MCF 10A (cell line): ENCODE measurements around the gene TMCC2. TPM values are rescaled to one million over a fixed set of nuclear protein-coding genes. Genes with fewer than 3 reads are reported as not detected.

Source experiments
- BruUV-seq: library from RNA; stranded (reverse); fragments of 400-500 nt; replicated peaks from 2 replicates; lab custom pipeline; 2021; lab: Mats Ljungman, UMichigan
- CTCF ChIA-PET: fragments of 300-600 bp; sonication (Branson Sonifier 250); formaldehyde crosslinking; extraction: SDS; loops from one replicate; lab custom pipeline; 2021; ENCODE audit warnings: antibody characterized with exemption, inconsistent platforms; lab: Yijun Ruan, JAX
- POLR2A ChIA-PET: fragments of 300-600, 350-650 bp; sonication (Branson Sonifier 250); formaldehyde crosslinking; extraction: SDS; loops from one replicate; lab custom pipeline; 2020; ENCODE audit warnings: antibody characterized with exemption, inconsistent platforms; lab: Yijun Ruan, JAX
- DNase-seq: peaks from one replicate; pipeline ENCODE4 v3.0.0-alpha.2; 2018; ENCODE audit not compliant: unreplicated experiment
- H3K27ac Mint-ChIP-seq: one replicate; pipeline ENCODE4 v1.8.0; 2022; ENCODE audit warnings: mild to moderate bottlenecking, low read depth, mixed read lengths; ENCODE audit not compliant: unreplicated experiment
- H3K27me3 Mint-ChIP-seq: one replicate; pipeline ENCODE4 v1.8.0; 2022; ENCODE audit warnings: mixed read lengths; ENCODE audit not compliant: insufficient read depth, unreplicated experiment
- H3K36me3 Mint-ChIP-seq: one replicate; pipeline ENCODE4 v1.8.0; 2022; ENCODE audit warnings: mild to moderate bottlenecking, moderate library complexity, mixed read lengths; ENCODE audit not compliant: insufficient read depth, unreplicated experiment
- H3K4me1 Mint-ChIP-seq: one replicate; pipeline ENCODE4 v1.8.0; 2022; ENCODE audit warnings: mixed read lengths; ENCODE audit not compliant: insufficient read depth, unreplicated experiment
- H3K4me3 Mint-ChIP-seq: one replicate; pipeline ENCODE4 v1.8.0; 2022; ENCODE audit warnings: mild to moderate bottlenecking, moderate library complexity, mixed read lengths; ENCODE audit not compliant: unreplicated experiment
- H3K9me3 Mint-ChIP-seq: one replicate; pipeline ENCODE4 v1.8.0; 2022; ENCODE audit warnings: mixed read lengths; ENCODE audit not compliant: unreplicated experiment
- CTCF ChIP-seq: fragments of 200-600 bp; IDR thresholded peaks from one replicate; pipeline ENCODE4 v1.8.0; 2022; ENCODE audit warnings: antibody characterized with exemption, mild to moderate bottlenecking; ENCODE audit not compliant: unreplicated experiment
- intact Hi-C: fragments of 100-400 bp; cut with micrococcal nuclease; formaldehyde crosslinking; loops from 2 replicates; pipeline ENCODE4 v1.14.1; 2022
- total RNA-seq: library from RNA; stranded (reverse); gene quantifications from 2 replicates; pipeline ENCODE4 v1.2.3, GENCODE V29; 2022

The TMCC2 gene
- total RNA-seq, 1 experiment from 2014 or later, result 0.79 TPM

DNA sequence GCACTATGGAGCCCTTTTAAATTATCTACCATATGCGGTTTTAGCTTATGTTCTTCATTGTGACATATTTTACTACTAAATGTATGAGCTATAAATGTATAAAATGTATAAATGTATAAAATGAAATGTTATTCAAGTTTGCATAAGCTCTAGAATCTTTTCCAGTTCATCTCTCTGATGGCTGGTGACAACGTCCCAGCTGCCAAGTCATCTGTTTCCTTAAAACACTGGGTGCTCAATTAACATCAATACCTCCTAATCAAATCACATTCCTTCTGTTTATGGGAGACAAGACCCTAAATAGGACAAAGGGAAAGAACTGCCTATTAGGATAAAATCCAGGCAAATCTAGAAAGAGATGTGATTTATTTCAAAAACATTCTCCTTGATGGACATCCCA, 39.1 kb upstream of the TMCC2 start:
- no peak for TF ChIP-seq CTCF
- peaks cover 19% of the 10 kb centered on the region for H3K4me1 Mint-ChIP-seq
- BruUV-seq, result no TSS peak
- no peak for DNase-seq
- no peaks in the 10 kb centered on the region for H3K27me3 Mint-ChIP-seq
- intact Hi-C loops, result no loop called here
- CTCF ChIA-PET, result interaction anchor here (0.6 to 2.8 kb wide), 4 partner anchors 10 to 127 kb away, joined by 3 to 9 read pairs (median 3); partner anchors contain the start of gene RBBP5
- POLR2A ChIA-PET, result interaction anchor here (1.1 to 2.4 kb wide), 6 partner anchors 10 to 68 kb away, joined by 3 to 8 read pairs (median 4); partner anchors contain the start of gene DSTYK
- H3K9me3 Mint-ChIP-seq, result no peaks in the 10 kb centered on the region
- peaks cover 5% of the 10 kb centered on the region for H3K36me3 Mint-ChIP-seq
- no peak overlapping the region for H3K27ac Mint-ChIP-seq
- no peak overlapping the region for H3K4me3 Mint-ChIP-seq

DNA sequence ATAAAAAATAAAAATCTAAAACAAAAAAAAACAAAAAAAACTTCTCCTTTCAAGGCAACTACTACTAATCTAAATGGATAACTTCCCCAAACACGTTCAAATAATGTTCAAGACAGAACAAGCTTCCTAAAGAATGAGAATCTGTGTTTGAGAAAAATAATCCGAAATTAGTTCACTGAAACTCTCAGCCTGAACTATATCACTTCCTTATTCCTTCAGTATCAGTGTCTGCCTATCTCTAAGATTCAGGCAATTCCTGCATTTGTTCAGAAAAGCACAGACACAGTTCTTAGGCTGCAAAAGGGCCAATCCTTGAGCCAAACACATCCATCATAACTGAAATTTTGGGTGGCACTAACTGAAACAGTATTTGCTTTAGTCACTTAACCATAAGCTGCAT, 38.6 kb upstream of the TMCC2 start:
- no peak overlapping the region for H3K4me3 Mint-ChIP-seq
- no peaks in the 10 kb centered on the region for H3K9me3 Mint-ChIP-seq
- H3K27ac Mint-ChIP-seq, result no peak overlapping the region
- no peak for TF ChIP-seq CTCF
- H3K36me3 Mint-ChIP-seq, result peaks cover 5% of the 10 kb centered on the region
- ChIA-PET CTCF (interaction anchor here (0.5 to 2.8 kb wide), 6 partner anchors 9 to 683 kb away, joined by 3 to 9 read pairs (median 3); no protein-coding TSS in a partner anchor), POLR2A (interaction anchor here (1.1 to 2.4 kb wide), 6 partner anchors 9 to 67 kb away, joined by 3 to 8 read pairs (median 4); partner anchors contain the start of gene DSTYK)
- peaks cover 19% of the 10 kb centered on the region for H3K4me1 Mint-ChIP-seq
- no TSS peak for BruUV-seq
- H3K27me3 Mint-ChIP-seq, result no peaks in the 10 kb centered on the region
- DNase-seq, result no peak
- intact Hi-C loops, result no loop called here

DNA sequence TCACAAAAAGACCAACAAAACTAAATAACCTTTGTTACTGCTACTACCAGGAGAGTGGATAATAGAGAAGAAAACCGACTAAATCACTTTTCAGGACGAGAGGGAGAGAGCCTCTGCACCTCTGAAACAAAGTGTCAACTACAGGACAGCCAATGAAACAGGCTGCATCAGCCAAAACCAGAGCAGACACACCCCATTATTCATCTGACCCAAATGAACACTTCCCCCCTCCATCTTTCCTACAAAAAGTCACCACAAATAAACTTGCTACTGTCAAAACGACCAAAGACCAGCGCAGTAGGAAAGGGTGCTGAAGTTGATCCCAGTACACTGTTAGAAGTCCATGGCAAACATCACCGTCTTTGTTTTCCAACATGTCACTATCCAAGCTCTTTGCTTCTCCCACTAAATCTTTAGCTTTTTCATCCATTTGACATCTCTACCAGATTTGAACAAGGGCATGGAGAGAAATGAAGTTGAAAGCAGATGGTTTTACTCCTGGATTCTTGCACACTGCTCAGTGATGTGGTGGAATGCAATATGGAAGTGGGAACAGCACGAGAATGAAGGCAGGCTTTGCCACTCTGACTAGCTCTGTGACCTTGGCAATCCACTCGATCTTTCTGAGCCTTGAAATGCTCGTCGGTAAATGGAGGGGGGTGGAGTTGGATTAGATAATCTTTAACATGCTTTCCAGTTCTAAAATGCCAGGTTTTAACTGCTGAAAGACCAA, 36.7 kb upstream of the TMCC2 start:
- POLR2A ChIA-PET, result interaction anchor here (2.0 to 2.4 kb wide), 2 partner anchors 19 to 20 kb away, joined by 4 to 8 read pairs; partner anchors contain the start of gene DSTYK
- TF ChIP-seq CTCF, result no peak
- BruUV-seq, result no TSS peak
- H3K36me3 Mint-ChIP-seq, result peaks cover 5% of the 10 kb centered on the region
- no peak overlapping the region for H3K27ac Mint-ChIP-seq
- no peak for DNase-seq
- CTCF ChIA-PET, result interaction anchor here (0.7 to 1.5 kb wide), 5 partner anchors 8 to 50 kb away, joined by 3 to 7 read pairs (median 4); partner anchors contain the start of gene TMCC2
- H3K4me1 Mint-ChIP-seq, result peaks cover 23% of the 10 kb centered on the region
- H3K9me3 Mint-ChIP-seq, result no peaks in the 10 kb centered on the region
- intact Hi-C loops, result no loop called here
- H3K27me3 Mint-ChIP-seq, result no peaks in the 10 kb centered on the region
- no peak overlapping the region for H3K4me3 Mint-ChIP-seq

DNA sequence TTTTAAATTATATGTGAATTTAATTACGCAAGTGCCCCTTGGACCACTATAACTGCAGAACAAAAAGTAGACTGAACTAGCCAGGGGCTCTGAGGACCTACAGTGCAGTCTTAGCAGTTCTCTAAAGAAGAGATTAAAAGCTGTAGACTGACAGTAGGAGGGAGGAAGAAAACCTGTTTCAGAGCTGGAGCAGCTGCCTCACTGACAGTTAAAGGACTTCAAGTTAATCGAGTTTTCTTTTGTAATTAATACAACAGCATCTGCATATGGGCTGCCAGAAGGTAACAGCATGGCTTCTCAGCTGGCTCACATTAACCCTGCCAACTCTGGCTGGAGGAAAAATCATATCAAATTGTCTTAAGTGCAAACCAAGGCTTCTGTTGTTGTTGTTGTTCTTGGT, 36.1 kb upstream of the TMCC2 start:
- no peaks in the 10 kb centered on the region for H3K27me3 Mint-ChIP-seq
- no TSS peak for BruUV-seq
- intact Hi-C loops, result no loop called here
- no peak for TF ChIP-seq CTCF
- no peaks in the 10 kb centered on the region for H3K9me3 Mint-ChIP-seq
- H3K27ac Mint-ChIP-seq, result no peak overlapping the region
- H3K4me1 Mint-ChIP-seq, result peaks cover 23% of the 10 kb centered on the region
- POLR2A ChIA-PET, result interaction anchor here (0.6 to 2.0 kb wide), 2 partner anchors 7 to 20 kb away, joined by 3 to 4 read pairs; partner anchors contain the start of gene DSTYK
- no peak overlapping the region for H3K4me3 Mint-ChIP-seq
- no peaks in the 10 kb centered on the region for H3K36me3 Mint-ChIP-seq
- CTCF ChIA-PET, result interaction anchor here (0.6 to 1.5 kb wide), 7 partner anchors 8 to 216 kb away, joined by 3 to 7 read pairs (median 4); partner anchors contain the start of gene TMCC2
- DNase-seq, result no peak
